KOPT-K1 (cell line): ENCODE measurements around the gene AAR2.

ENCODE experiments used
- H3K27ac ChIP-seq: fragments of 200-600 bp; sonication (generic); 2 replicates; pipeline ENCODE4 v1.5.1; 2016; ENCODE audit warnings: antibody characterized with exemption, mild to moderate bottlenecking, low read depth, low read length; ENCODE audit not compliant: poor library complexity, severe bottlenecking
- H3K36me3 ChIP-seq: fragments of 200-600 bp; sonication (generic); 2 replicates; pipeline ENCODE4 v1.5.1; 2017; ENCODE audit warnings: antibody characterized with exemption, mild to moderate bottlenecking, low read length, moderate library complexity; ENCODE audit not compliant: insufficient read depth
- H3K9me3 ChIP-seq: fragments of 200-600 bp; sonication (generic); 2 replicates; pipeline ENCODE4 v1.5.1; 2017; ENCODE audit warnings: antibody characterized with exemption, low read length, mild to moderate bottlenecking; ENCODE audit not compliant: insufficient read depth, poor library complexity, severe bottlenecking

The AAR2 gene

DNA sequence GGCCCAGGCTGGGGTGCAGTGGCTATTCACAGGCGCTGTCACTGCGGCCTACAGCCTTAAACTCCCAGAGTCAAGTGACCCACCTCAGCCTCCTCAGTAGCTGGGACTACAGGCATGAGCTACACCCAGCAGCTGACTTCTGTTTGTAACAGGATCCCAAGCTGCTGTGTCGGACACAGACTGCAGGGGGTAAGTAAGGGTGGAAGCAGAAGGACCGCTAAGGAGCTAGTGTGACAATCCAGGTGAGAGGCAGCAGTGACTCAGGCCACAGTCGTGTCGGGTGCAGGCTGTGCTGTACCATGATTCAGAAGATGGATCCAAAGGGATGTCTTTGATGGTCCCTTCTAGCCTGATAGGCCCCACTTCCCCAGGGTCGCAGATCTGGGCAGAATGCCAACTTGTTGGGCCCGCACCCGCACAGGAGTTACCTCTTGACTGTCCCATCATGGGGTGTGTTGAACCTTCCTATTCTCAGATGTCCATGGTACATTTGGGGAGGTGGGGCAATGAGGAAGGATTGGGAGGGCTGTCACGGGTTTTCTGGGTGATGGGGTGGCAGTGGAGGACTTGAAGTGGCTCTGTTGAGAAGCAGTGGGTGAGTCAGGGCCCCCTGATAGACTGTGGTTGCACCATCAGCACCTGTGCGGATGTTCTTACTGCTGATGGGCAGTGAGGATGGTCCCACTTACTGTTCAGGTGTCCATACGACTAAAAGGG, 25.3 kb downstream of the AAR2 start:
- Histone ChIP-seq H3K9me3 (no peaks in the 10 kb centered on the region), H3K27ac (no peak overlapping the region), H3K36me3 (peaks cover 18% of the 10 kb centered on the region)

DNA sequence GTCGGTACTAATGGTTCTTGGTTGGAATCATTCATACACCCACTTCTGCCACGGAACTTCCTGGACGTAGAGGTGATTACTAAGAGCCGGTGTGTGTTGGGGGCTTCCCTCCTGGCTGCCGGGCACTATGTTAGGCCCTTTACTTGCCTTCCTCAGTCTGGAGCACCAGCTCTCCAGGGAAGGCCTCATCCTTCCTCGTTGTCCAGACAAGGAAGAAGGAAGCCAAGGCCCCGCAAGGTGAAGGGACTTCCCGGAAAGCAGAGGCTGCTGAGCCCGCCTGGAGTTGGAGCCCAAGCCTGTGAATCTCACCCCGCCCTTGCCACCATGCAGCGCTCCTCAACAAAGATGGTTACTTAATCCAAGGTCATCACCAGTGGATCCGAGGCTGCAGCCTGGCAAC, 26.2 kb downstream of the AAR2 start:
- H3K27ac ChIP-seq: no peak overlapping the region
- H3K36me3 ChIP-seq: peaks cover 9% of the 10 kb centered on the region
- H3K9me3 ChIP-seq: no peaks in the 10 kb centered on the region

- Histone ChIP-seq H3K27ac (no peak overlapping the region), H3K36me3 (no peaks in the 10 kb centered on the region), H3K9me3 (no peaks in the 10 kb centered on the region)
Measured at GRCh38 chr20:36264426-36265246, 28.4 kb downstream of the AAR2 start.

DNA sequence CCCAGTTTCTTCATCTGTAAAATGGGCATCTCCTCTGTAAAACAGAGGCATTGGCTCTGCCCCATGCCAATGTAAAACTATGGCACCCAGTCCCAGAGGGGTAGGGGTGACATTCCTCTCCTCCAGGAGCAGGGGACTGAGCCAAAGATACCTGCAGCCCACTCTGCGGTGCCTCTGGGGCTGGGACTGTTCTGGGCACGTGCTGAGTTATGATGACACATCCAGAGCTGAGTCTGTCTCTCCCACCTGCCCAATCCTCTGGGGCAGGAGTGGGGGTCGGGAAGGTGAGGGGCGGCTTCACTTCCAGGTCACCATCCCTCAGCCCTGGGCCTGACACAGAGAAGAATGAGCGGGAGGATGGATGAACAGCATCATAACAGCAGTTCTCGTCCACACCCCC, 29.9 kb downstream of the AAR2 start:
- H3K36me3 ChIP-seq: no peaks in the 10 kb centered on the region
- H3K9me3 ChIP-seq: no peaks in the 10 kb centered on the region
- no peak overlapping the region for H3K27ac ChIP-seq

DNA sequence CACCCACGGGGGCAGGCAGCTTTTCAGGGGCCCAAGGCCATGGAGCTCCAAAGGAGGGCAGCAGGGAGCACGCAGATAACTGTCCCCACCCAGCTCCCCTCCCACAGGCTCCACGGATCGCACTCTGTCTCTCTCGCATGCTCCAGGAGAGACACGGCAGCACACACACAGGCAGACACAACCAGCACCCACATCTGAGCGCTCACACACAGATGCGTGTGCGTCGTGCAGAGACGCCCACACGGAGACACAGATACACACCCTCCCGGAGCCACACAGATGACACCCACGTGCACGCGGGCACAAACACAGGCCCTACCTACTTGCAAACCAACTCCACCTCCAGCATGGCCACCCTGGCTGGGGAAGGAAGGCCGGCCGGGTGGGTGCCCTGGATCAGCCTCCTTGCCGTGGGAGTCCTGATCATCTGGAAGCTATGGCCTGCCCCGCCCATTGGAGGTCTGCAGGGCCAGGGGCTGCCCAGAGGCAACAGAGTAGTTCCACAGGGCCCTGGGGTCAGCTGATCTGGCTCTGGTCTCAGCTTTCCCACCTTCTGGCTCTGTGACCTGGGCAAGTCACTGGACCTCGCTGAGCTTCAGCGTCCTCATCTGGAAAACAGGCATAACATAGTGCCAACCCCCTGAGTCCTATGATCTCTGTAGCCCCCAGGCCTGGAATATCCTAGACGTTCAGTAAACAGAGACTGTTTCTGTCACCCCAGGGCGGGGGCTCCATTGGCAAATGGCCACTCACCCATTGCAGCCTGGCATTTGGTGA, 31.5 kb downstream of the AAR2 start:
- Histone ChIP-seq H3K27ac (no peak overlapping the region), H3K36me3 (no peaks in the 10 kb centered on the region), H3K9me3 (no peaks in the 10 kb centered on the region)

DNA sequence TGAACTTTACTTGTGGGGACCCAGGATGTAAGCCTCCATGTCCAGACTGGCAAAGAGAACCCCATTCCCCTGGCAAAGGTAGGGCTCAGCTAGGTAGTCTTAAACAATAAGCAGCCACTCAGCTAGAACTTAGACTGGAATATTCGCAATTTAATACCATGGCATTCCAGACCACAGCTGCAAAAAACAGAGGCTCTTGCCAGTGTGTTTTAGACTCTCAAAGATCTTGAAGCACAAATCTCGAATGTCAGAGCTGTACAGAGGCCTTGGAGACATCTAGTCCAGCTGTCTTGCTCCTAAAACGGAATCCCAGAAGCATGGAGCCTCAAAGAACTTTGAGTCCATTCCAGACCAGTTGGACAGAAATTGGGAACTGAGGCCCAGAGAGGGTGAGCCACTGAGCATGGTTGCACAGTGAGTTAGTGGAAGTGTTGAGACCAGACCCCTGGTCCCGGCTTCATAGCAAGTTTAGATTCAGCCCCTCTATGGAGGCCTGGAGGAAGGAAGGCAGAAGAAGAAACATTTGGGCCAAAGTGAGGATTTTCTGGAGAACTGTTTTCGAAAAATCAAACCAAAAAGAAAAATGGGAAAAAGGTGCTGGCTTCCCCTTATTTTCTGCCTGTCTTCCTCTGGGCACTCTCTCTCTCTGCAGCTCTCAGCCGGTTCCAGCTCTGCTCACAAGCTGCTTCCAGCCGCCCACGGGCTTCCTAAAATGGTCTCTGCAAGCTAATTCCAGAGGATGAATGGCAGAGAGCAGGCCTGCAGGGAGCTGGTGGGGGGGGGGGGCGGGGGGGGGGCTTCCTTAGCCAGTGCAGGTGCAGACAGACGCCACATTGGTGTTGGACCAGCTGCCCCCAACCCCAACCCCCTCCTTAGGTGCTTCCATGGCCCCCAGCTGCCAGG, 32.4 kb downstream of the AAR2 start:
- Histone ChIP-seq H3K9me3 (no peaks in the 10 kb centered on the region), H3K36me3 (no peaks in the 10 kb centered on the region), H3K27ac (no peak overlapping the region)

- H3K36me3 ChIP-seq: no peaks in the 10 kb centered on the region
- H3K27ac ChIP-seq: no peak overlapping the region
- H3K9me3 ChIP-seq: no peaks in the 10 kb centered on the region
Measured at GRCh38 chr20:36269507-36269906, 33.2 kb downstream of the AAR2 start.

DNA sequence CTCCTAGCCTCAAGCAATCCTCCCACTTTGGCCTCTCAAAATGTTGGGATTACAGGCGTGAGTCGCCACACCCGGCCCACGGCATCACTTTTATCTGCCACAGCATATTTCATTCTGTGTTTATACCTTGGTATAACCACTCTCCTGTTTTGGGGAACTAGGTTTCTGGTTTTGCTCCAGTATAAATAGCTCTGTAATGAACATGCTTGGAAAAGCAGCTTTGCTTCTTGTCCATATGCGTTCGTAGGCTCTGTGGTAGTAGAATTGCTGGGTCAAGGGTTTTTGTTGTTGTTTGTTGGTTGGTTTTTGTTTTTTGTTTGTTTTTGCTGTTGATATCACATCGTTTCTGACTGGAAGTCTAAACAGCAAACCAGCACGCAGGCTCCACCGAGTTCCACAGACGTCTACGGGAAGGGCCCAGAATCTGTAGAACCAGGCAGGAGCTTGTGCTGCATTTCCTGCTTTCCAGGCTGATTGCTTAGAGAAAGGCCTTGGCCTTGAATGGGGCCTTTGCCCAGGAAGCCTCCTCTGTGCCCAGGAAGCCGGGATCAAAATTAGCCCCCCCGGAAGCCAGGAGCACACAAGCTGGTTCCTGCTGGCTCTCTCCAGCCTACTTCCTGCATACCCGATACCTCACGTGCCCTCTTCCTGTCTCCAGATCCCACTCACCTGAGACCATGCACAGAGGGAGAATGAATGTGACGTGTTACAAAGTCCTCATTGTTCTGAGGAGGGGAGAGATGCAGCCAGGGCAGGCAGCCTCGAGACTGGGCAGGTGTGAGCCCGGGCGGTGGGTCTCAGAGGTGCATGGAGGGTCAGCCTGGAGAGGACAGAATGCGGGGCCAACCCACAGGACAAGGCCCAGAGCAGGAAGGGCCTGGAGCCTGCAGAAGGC, 34.7 kb downstream of the AAR2 start:
- H3K9me3 ChIP-seq: no peaks in the 10 kb centered on the region
- H3K27ac ChIP-seq: no peak overlapping the region
- no peaks in the 10 kb centered on the region for H3K36me3 ChIP-seq

- no peaks in the 10 kb centered on the region for H3K9me3 ChIP-seq
- H3K36me3 ChIP-seq: no peaks in the 10 kb centered on the region
- H3K27ac ChIP-seq: no peak overlapping the region
Measured at GRCh38 chr20:36271639-36272546, 35.6 kb downstream of the AAR2 start.

DNA sequence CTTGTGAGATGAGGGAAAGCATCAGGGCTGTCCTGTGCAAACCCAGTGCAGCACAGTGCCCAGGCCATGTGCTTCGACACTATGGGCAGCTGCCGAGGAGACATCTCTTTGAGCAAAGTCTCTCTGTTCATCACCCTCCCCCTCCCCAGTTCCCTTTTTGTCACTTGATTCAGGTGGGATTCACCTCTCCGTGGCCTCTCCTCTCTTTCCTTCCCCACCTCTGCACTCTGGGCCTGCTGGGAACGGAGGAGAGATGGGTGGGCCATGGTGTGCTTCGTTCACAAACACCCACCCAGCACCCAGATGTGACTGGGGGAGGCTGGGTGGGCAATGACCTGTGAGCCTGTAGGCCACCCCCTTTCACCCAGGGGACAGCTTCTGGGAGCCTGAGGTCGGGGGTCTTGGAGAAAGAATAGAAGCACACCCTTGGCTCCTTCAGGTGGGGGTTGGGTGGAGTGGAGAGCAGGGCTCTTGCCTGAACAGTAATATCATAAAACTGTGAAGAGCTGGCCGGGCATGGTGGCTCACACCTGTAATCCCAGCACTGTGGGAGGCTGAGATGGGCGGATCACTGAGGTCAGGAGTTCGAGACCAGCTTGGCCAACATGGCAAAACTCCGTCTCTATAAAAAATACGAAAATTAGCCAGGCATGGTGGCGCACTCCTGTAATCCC, 36.4 kb downstream of the AAR2 start:
- Histone ChIP-seq H3K9me3 (no peaks in the 10 kb centered on the region), H3K27ac (no peak overlapping the region), H3K36me3 (no peaks in the 10 kb centered on the region)

DNA sequence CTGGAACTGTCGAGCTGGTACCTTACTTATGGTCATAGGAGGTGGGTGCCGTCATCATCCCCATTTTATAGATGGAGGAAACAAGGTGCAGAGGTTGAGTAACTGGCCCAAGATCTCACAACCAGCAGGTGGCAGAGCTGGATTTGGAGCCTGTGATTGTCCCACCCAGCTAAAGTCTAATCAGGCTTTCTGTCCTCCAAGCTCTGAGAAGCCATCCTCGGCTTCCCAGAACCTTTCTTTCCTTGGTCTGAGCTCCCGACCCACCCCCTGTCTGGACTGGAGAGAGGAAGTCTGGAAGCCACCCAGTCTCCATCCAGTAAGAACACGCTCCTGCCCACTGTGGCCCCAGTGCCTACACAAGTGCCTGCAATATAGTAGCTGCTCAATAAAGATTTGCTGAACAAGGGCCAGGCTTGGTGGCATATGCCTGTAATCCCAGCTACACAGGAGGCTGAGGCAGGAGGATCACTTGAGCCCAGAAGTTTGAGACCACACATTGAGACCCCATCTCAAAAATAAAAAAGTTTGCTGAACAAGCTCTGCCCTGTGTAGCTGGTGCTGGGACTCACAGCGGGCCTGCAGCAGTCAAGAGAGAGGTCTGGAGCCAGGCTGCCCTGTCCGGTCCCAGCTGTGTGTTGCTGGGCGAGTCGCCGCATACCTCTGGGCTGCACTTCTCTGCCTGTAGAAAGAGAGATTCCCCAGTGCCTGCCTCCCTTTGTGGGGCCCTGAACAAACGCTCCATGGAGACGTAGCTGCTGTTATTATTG, 37.3 kb downstream of the AAR2 start:
- no peaks in the 10 kb centered on the region for H3K9me3 ChIP-seq
- no peaks in the 10 kb centered on the region for H3K36me3 ChIP-seq
- no peak overlapping the region for H3K27ac ChIP-seq

DNA sequence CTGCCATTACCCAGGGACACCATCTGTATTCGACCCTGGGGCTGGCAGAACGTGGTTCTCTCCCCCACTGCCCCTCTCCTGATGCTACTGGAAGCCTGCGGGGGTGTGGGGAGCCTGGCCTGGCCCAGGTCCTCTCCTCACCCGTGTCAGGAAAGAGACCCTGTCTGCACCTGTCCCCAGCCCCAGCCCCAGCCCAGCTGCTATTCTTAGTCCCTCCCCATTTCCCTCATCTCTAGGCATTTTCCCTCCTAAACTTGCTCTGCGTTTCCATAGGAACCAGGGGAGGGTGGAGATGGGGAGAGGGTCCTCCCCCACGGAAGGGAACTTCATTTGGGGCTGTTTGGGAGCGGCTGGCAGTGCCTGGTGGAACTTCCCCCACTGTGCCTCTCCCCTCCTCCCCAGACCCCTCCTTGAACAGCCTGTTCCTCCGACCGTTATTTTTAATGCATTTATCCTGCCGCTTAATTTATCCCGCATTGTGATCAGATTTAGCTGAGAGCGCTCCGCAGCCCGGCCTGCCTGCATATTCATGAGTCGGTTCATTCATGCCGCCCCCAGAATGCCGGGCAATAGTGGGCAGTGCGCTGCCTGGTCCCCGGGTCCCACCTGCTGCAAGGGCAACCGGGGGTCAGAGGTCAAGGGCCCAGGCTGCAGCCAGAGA, 38.0 kb downstream of the AAR2 start:
- H3K9me3 ChIP-seq: no peaks in the 10 kb centered on the region
- H3K27ac ChIP-seq: no peak overlapping the region
- H3K36me3 ChIP-seq: no peaks in the 10 kb centered on the region
